Gastroesophageal sphincter (tissue), 4 donors: Measurements from ENCODE around the gene TBCD. TPM values are rescaled to one million over a fixed set of nuclear protein-coding genes. Genes with fewer than 3 reads are reported as not detected.

Experiments used
- ATAC-seq: fragments of 150-250 bp; one replicate; pipeline ENCODE4 v1.9.1; 2016; ENCODE audit warnings: mild to moderate bottlenecking, moderate library complexity
- H3K27ac ChIP-seq, 4 donors: fragments of 200-600 bp; sonication (generic) in 3 of 4; 1 replicate in 3 of 4; 2 replicates in 1 of 4; pipeline ENCODE4 v1.5.1; 2016 to 2019
- H3K27me3 ChIP-seq: fragments of 200-600 bp; sonication (generic); one replicate; pipeline ENCODE4 v1.5.1; 2019
- H3K36me3 ChIP-seq, 2 donors: fragments of 200-600 bp; sonication (generic); one replicate each; pipeline ENCODE4 v1.5.1; 2019; ENCODE audit warnings: control low read depth in 1 of 2
- H3K4me1 ChIP-seq, 3 donors: fragments of 200-600 bp; sonication (generic); 1 replicate in 2 of 3; 2 replicates in 1 of 3; pipeline ENCODE4 v1.5.1; 2016 to 2019; ENCODE audit warnings: control low read depth in 2 of 3
- H3K4me3 ChIP-seq, 2 donors: fragments of 200-600 bp; sonication (generic); one replicate each; pipeline ENCODE4 v1.5.1; 2019; ENCODE audit warnings: mild to moderate bottlenecking in 1 of 2, moderate library complexity in 1 of 2
- H3K9me3 ChIP-seq, 3 donors: fragments of 200-600 bp; sonication (generic); one replicate each; pipeline ENCODE4 v1.5.1; 2017 to 2019; ENCODE audit warnings: control low read depth in 2 of 3
- CTCF ChIP-seq, 4 experiments: fragments of 200-600 bp in 2 of 4; fragments of 450-650 bp in 2 of 4; sonication (generic) in 1 of 4; IDR thresholded peaks; one replicate each; pipeline ENCODE4 v1.5.1; 2017 to 2019; ENCODE audit warnings: antibody characterized with exemption in 4 of 4, mild to moderate bottlenecking in 2 of 4, moderate library complexity in 2 of 4
- EP300 ChIP-seq: sonication (generic); formaldehyde crosslinking; IDR thresholded peaks from one replicate; pipeline ENCODE4 v1.6.1; 2017; ENCODE audit warnings: antibody characterized with exemption, mild to moderate bottlenecking
- POLR2A ChIP-seq, 2 donors: fragments of 450-650 bp; IDR thresholded peaks; one replicate each; pipeline ENCODE4 v1.6.1; 2017; ENCODE audit warnings: antibody characterized with exemption in 2 of 2, mild to moderate bottlenecking in 2 of 2, moderate library complexity in 1 of 2
- POLR2AphosphoS5 ChIP-seq: sonication (generic); formaldehyde crosslinking; IDR thresholded peaks from one replicate; pipeline ENCODE4 v1.6.1; 2017; ENCODE audit warnings: antibody characterized with exemption
- WGBS, 2 donors: methylation state at CpG; one replicate each; pipeline ENCODE4 v1.1.5; 2018; ENCODE audit warnings: low coverage in 1 of 2; 5-methylcytosine and 5-hydroxymethylcytosine counted together
- total RNA-seq, 4 donors: library from RNA; depleted of rRNA; stranded (reverse); fragments of >200 nt; gene quantifications; one replicate each; pipeline ENCODE4 v1.1.0, GENCODE V29; 2016

Gene TBCD
- total RNA-seq, 4 donors from 2014 or later, result 32.0 to 57.8 (median 47.0) TPM

- no peak for ATAC-seq
- WGBS, 2 donors, result 98% methylated on average over 10 of the region's 18 CpGs; no CpG with 5 or more reads in 1 of the 2 donors
- H3K9me3 ChIP-seq, result peaks cover 0 to 47% (median 0%) of the 10 kb centered on the region in 3 donors
- H3K27ac ChIP-seq, result no peak overlapping the region
- no peak overlapping the region for H3K4me3 ChIP-seq
- H3K4me1 ChIP-seq, result no peaks in the 10 kb centered on the region
- peaks cover 0 to 28% of the 10 kb centered on the region in 2 donors for H3K36me3 ChIP-seq
- TF ChIP-seq CTCF (IDR thresholded peaks at IDR 0.05), result no peak
- TF ChIP-seq POLR2A (IDR thresholded peaks at IDR 0.05), result no peak
- TF ChIP-seq POLR2AphosphoS5, result no peak
- no peak for TF ChIP-seq EP300
- no peaks in the 10 kb centered on the region for H3K27me3 ChIP-seq
Measured at GRCh38 chr17:82948081-82948511, 196.2 kb downstream of the TBCD start.

GRCh38 chr17:82948957-82949356 is 197.1 kb downstream of the TBCD start:
- WGBS, 2 donors, result 99 to 100% methylated on average over 5 of the region's 5 CpGs
- Histone ChIP-seq H3K27ac (no peak overlapping the region), H3K36me3 (peaks cover 0 to 19% of the 10 kb centered on the region in 2 donors), H3K27me3 (no peaks in the 10 kb centered on the region), H3K4me1 (no peaks in the 10 kb centered on the region), H3K4me3 (no peak overlapping the region), H3K9me3 (peaks cover 0 to 44% (median 0%) of the 10 kb centered on the region in 3 donors)
- no peak for ATAC-seq
- TF ChIP-seq POLR2A (IDR thresholded peaks at IDR 0.05), result no peak

- H3K36me3 ChIP-seq, result peaks cover 0 to 15% of the 10 kb centered on the region in 2 donors
- TF ChIP-seq CTCF (IDR thresholded peaks at IDR 0.05) (no peak), POLR2A (IDR thresholded peaks at IDR 0.05) (no peak), EP300 (no peak), POLR2AphosphoS5 (no peak)
- no peak overlapping the region for H3K4me3 ChIP-seq
- H3K27ac ChIP-seq, result no peak overlapping the region
- WGBS, 2 donors, result 94% methylated on average over 12 to 20 of the region's 20 CpGs
- H3K9me3 ChIP-seq, result peaks cover 0 to 44% (median 0%) of the 10 kb centered on the region in 3 donors
- no peak for ATAC-seq
- H3K4me1 ChIP-seq, result no peaks in the 10 kb centered on the region
- H3K27me3 ChIP-seq, result no peaks in the 10 kb centered on the region
Measured at GRCh38 chr17:82949361-82949760, 197.5 kb downstream of the TBCD start.

GRCh38 chr17:82949984-82950383 is 198.1 kb downstream of the TBCD start:
- Histone ChIP-seq H3K4me3 (no peak overlapping the region), H3K4me1 (no peaks in the 10 kb centered on the region), H3K36me3 (peaks cover 0 to 9% of the 10 kb centered on the region in 2 donors), H3K27me3 (no peaks in the 10 kb centered on the region), H3K9me3 (peaks cover 0 to 44% (median 0%) of the 10 kb centered on the region in 3 donors), H3K27ac (no peak overlapping the region)
- WGBS, 2 donors, result 96 to 100% methylated on average over 4 to 8 of the region's 10 CpGs
- TF ChIP-seq EP300, result no peak
- no peak for TF ChIP-seq POLR2AphosphoS5
- no peak for TF ChIP-seq CTCF (IDR thresholded peaks at IDR 0.05)
- TF ChIP-seq POLR2A (IDR thresholded peaks at IDR 0.05), result no peak
- no peak for ATAC-seq

- ATAC-seq, result no peak
- Histone ChIP-seq H3K4me3 (no peak overlapping the region), H3K9me3 (peaks cover 0 to 44% (median 0%) of the 10 kb centered on the region in 3 donors), H3K36me3 (peaks cover 0 to 5% of the 10 kb centered on the region in 2 donors), H3K4me1 (no peaks in the 10 kb centered on the region), H3K27ac (no peak overlapping the region), H3K27me3 (no peaks in the 10 kb centered on the region)
- WGBS, 2 donors, result 88 to 94% methylated on average over 10 to 17 of the region's 18 CpGs
- TF ChIP-seq EP300, result no peak
- no peak for TF ChIP-seq POLR2AphosphoS5
- TF ChIP-seq CTCF (IDR thresholded peaks at IDR 0.05), result no peak
- TF ChIP-seq POLR2A (IDR thresholded peaks at IDR 0.05), result no peak
Measured at GRCh38 chr17:82950525-82951102, 198.7 kb downstream of the TBCD start.
